ENCODE results near the gene TMEM250.

DNA sequence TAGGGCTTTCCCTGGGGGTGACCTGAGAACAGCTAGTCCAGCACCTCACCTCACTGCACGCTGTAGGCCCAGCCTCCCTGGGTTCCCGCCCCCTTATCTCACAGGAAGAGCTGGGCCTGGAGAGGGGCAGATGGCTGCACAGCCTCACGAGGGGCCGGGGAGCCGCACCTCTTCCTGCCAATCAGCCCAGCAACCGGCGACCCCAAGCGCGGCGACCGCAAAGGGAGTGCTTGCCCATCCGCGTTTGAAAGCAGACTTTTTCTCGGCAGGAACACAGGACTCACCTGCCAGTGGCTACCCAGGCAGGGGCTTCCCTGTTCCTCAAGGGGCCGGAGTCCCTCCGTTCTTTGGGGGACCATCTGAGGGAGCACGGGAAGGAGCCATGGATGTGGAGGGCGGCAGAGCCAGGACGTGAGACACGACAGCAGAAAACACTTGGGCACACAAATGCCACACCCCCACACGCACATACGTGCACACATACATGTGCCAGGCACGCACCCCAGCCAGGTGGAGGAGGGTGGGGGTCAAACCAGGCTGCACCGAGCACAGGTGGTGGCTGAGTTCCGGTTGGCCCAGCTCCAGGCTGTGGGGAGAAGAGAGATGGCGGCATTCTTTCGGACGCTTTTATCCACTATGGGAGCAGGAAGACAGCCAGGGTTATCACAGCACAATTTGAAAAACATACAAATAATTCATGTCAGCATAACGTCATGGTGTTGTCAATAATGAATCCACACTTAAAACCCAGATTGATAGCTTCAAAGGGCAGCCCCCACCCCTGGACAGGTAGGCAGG, 11.3 kb downstream of the TMEM250 start:
- TF ChIP-seq CTCF (IDR thresholded peaks at IDR 0.05) (no peak), POLR2AphosphoS5 (IDR thresholded peaks at IDR 0.05) (no peak)

Measured in gastroesophageal sphincter (tissue), 3 donors.